Measurements from ENCODE around the gene PGM5.

PGM5 gene

DNA sequence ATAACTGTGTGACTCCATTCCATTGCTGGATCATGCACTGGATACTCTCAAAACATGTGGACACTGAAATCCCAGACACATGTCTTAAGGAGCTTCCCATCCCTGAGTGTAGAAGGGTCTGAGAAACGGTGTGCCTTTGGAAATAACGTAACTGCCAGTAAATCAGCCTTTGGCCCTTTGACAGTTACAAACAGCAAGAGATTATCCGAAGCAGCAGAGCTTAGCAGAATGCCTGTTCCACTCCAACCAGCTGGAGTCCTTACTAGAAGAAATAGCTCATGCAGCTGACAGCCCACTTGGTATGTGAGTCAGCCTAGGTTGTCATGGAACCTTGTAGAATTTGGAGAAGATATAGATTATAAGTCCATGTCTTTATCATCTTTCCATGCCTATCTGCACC is 177.3 kb downstream of the PGM5 start:
- no peak for TF ChIP-seq CTCF (IDR thresholded peaks at IDR 0.05; ENCODE audit: low read depth, low read length, missing control alignments)
- H3K4me3 ChIP-seq (replicated peaks; ENCODE audit: low read depth, low read length) = no peak overlapping the region
- no peak for DNase-seq (ENCODE audit: extremely low read depth, low read depth)

DNA sequence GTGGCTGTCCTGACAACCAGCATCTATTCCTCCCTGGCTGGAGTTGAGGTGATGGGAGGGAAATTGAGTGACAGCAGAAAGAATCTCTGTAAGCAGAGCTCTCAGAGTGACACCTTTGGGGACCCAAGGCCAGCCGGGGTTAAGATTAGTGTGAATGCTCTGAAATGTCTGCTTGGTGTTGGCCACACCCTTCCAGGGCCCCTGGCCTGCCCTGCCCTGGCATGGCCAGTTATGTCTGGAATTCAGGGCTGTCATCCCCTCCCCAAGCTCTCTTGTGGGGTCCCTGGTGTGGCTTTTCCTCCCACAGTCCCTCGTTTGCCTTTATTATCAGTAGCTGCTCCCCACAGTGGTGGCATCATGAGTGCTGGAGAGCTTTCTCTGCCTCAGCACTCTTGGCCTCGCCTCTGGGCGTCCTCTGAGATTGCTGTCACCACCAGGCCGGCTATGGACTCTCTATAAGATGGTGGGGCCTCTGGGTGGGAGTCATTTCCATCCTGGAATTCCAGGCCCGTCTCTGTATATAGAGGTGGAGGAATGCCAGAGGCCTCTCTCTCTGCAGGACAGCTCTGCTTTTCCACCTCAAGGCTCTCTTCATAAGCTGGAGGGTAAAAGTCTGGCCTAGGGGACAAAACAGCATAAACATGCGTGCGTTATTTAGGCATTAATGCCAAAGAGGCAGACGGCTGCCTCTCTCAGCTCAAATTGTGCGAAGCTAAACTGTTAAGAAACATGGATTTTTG is 180.6 kb downstream of the PGM5 start:
- no peak for DNase-seq (ENCODE audit: extremely low read depth, low read depth)
- H3K4me3 ChIP-seq (replicated peaks; ENCODE audit: low read depth, low read length) = no peak overlapping the region
- no peak for TF ChIP-seq CTCF (IDR thresholded peaks at IDR 0.05; ENCODE audit: low read depth, low read length, missing control alignments)

- DNase-seq (ENCODE audit: extremely low read depth, low read depth) = no peak
- no peak overlapping the region for H3K4me3 ChIP-seq (replicated peaks; ENCODE audit: low read depth, low read length)
- TF ChIP-seq CTCF (IDR thresholded peaks at IDR 0.05; ENCODE audit: low read depth, low read length, missing control alignments) = no peak
Observed at GRCh38 chr9:68537616-68537880, 181.1 kb downstream of the PGM5 start.

- H3K4me3 ChIP-seq (replicated peaks; ENCODE audit: low read depth, low read length) = no peak overlapping the region
- DNase-seq (ENCODE audit: extremely low read depth, low read depth) = no peak
- TF ChIP-seq CTCF (IDR thresholded peaks at IDR 0.05; ENCODE audit: low read depth, low read length, missing control alignments) = no peak
Observed at GRCh38 chr9:68538200-68538599, 181.8 kb downstream of the PGM5 start.

- DNase-seq (ENCODE audit: extremely low read depth, low read depth) = no peak
- H3K4me3 ChIP-seq (replicated peaks; ENCODE audit: low read depth, low read length) = no peak within 1 kb of the TSS
- no peak for TF ChIP-seq CTCF (IDR thresholded peaks at IDR 0.05; ENCODE audit: low read depth, low read length, missing control alignments)
Observed at GRCh38 chr9:68540712-68541535, 184.5 kb downstream of the PGM5 start, which contains the start of gene TMEM252. Gene TMEM252, minus strand, starts transcription at chr9:68540883. Its CDS starts 69 bp downstream, at chr9:68540814.

DNA sequence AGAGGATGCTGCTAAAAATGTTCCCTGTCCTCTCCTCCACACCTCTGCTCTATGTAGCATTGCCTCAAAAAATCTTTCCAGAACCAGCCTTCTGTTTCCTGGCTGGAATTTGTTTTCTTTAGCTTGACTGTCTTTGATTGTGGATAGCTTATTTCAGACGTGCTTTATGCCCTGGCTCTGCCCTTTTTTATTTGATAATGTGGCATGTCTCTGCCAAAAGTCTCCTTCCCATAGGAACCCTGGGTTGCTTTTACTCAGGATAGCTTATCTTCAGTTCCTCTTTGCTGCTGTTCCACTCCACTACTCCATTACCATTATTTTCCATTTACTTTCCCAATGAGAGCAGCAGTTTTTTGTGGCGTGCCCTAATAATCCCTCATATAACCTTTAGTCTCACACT is 185.2 kb downstream of the PGM5 start:
- DNase-seq (ENCODE audit: extremely low read depth, low read depth) = no peak
- no peak for TF ChIP-seq CTCF (IDR thresholded peaks at IDR 0.05; ENCODE audit: low read depth, low read length, missing control alignments)
- H3K4me3 ChIP-seq (replicated peaks; ENCODE audit: low read depth, low read length) = no peak overlapping the region
